Caco-2 (cell line): ENCODE data around the gene TEX11. TPM values are rescaled to one million over a fixed set of nuclear protein-coding genes. Genes with fewer than 3 reads are reported as not detected.
"Not testable (repeated sequence)": the region's sequence is repeated elsewhere in the genome, so short reads cannot be mapped to it uniquely, and the experiment has no call there.

Experiments
- BruUV-seq: library from RNA; stranded (reverse); fragments of 400-500 nt; replicated peaks from 2 replicates; lab custom pipeline; 2021; lab: Mats Ljungman, UMichigan
- CTCF ChIA-PET: fragments of 300-600 bp; sonication (Branson Sonifier 250); formaldehyde crosslinking; loops from one replicate; lab custom pipeline; 2022; ENCODE audit warnings: antibody characterized with exemption; lab: Charles Lee
- POLR2A ChIA-PET: fragments of 300-600 bp; sonication (Branson Sonifier 250); formaldehyde crosslinking; loops from one replicate; lab custom pipeline; 2022; ENCODE audit warnings: antibody characterized with exemption; lab: Charles Lee
- DNase-seq, 2 experiments: peaks; one replicate each; pipeline versions ENCODE4 v3.0.0 to v3.0.0-alpha.2; 2020 to 2022
- H3K27me3 ChIP-seq: replicated peaks from 2 replicates; pipeline ENCODE4 v1.6.0; 2011; ENCODE audit warnings: low read length; ENCODE audit not compliant: control insufficient read depth, insufficient read depth
- H3K36me3 ChIP-seq: 2 replicates; pipeline ENCODE4 v1.5.1; 2011; ENCODE audit warnings: low read length; ENCODE audit not compliant: control insufficient read depth, insufficient read depth
- H3K4me1 ChIP-seq: fragments of 250-450 bp; sonication (Bioruptor Pico); 2 replicates; pipeline ENCODE4 v1.5.1; 2020; ENCODE audit warnings: mild to moderate bottlenecking
- H3K4me3 ChIP-seq: 2 replicates; pipeline ENCODE4 v1.5.1; 2011; ENCODE audit warnings: low read depth, mild to moderate bottlenecking, control low read depth, low read length
- H3K9me3 ChIP-seq: fragments of 250-450 bp; sonication (Bioruptor Pico); 2 replicates; pipeline ENCODE4 v1.5.1; 2020; ENCODE audit warnings: mild to moderate bottlenecking, moderate library complexity
- H3K27ac Mint-ChIP-seq: one replicate; pipeline ENCODE4 v1.8.0; 2022; ENCODE audit warnings: mixed read lengths; ENCODE audit not compliant: unreplicated experiment
- H3K27me3 Mint-ChIP-seq: one replicate; pipeline ENCODE4 v1.8.0; 2022; ENCODE audit warnings: mixed read lengths; ENCODE audit not compliant: insufficient read depth, unreplicated experiment
- H3K36me3 Mint-ChIP-seq: one replicate; pipeline ENCODE4 v1.8.0; 2022; ENCODE audit warnings: mild to moderate bottlenecking, mixed read lengths; ENCODE audit not compliant: insufficient read depth, unreplicated experiment
- H3K4me1 Mint-ChIP-seq: one replicate; pipeline ENCODE4 v1.8.0; 2022; ENCODE audit warnings: low read depth, mixed read lengths; ENCODE audit not compliant: unreplicated experiment
- H3K4me3 Mint-ChIP-seq: one replicate; pipeline ENCODE4 v1.8.0; 2022; ENCODE audit warnings: mild to moderate bottlenecking, moderate library complexity, mixed read lengths; ENCODE audit not compliant: unreplicated experiment
- H3K9me3 Mint-ChIP-seq: one replicate; pipeline ENCODE4 v1.8.0; 2022; ENCODE audit warnings: mixed read lengths; ENCODE audit not compliant: unreplicated experiment
- intact Hi-C: fragments of 100-400 bp; cut with micrococcal nuclease; formaldehyde crosslinking; loops from one replicate; pipeline ENCODE4 v1.10.0; 2022; ENCODE audit not compliant: unreplicated experiment
- total RNA-seq: library from RNA; stranded (reverse); gene quantifications from 2 replicates; pipeline ENCODE4 v1.2.3, GENCODE V29; 2022
- TF ChIP-seq, protein P1 (sequence below), 2 experiments: fragments of 200-600 bp in 1 of 2; IDR thresholded peaks; 1 replicate in 1 of 2; 2 replicates in 1 of 2; pipeline versions ENCODE4 v1.5.1 to v1.8.0; 2011 to 2022; ENCODE audit warnings: antibody characterized with exemption in 1 of 2, control low read depth in 1 of 2, inconsistent platforms in 1 of 2, low read depth in 1 of 2, low read length in 1 of 2, mild to moderate bottlenecking in 1 of 2, moderate library complexity in 1 of 2; ENCODE audit not compliant: insufficient read depth in 1 of 2, severe bottlenecking in 1 of 2, unreplicated experiment in 1 of 2

The TEX11 gene
- total RNA-seq, 1 experiment from 2014 or later: 0.23 TPM

GRCh38 chrX:70656304-70656703, 252.2 kb downstream of the TEX11 start:
- Mint-ChIP-seq H3K27me3 (peaks cover 3% of the 10 kb centered on the region), H3K27ac (no peak overlapping the region), H3K36me3 (no peaks in the 10 kb centered on the region), H3K9me3 (no peaks in the 10 kb centered on the region), H3K4me1 (no peaks in the 10 kb centered on the region), H3K4me3 (no peak overlapping the region)
- Histone ChIP-seq H3K27me3 (no peaks in the 10 kb centered on the region), H3K4me1 (no peaks in the 10 kb centered on the region), H3K9me3 (no peaks in the 10 kb centered on the region), H3K36me3 (no peaks in the 10 kb centered on the region), H3K4me3 (no peak overlapping the region)
- no peak for DNase-seq
- BruUV-seq: no TSS peak
- ChIA-PET CTCF (no interaction called here), POLR2A (no interaction called here)
- intact Hi-C loops: no loop called here
- TF ChIP-seq, protein P1, sequence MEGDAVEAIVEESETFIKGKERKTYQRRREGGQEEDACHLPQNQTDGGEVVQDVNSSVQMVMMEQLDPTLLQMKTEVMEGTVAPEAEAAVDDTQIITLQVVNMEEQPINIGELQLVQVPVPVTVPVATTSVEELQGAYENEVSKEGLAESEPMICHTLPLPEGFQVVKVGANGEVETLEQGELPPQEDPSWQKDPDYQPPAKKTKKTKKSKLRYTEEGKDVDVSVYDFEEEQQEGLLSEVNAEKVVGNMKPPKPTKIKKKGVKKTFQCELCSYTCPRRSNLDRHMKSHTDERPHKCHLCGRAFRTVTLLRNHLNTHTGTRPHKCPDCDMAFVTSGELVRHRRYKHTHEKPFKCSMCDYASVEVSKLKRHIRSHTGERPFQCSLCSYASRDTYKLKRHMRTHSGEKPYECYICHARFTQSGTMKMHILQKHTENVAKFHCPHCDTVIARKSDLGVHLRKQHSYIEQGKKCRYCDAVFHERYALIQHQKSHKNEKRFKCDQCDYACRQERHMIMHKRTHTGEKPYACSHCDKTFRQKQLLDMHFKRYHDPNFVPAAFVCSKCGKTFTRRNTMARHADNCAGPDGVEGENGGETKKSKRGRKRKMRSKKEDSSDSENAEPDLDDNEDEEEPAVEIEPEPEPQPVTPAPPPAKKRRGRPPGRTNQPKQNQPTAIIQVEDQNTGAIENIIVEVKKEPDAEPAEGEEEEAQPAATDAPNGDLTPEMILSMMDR (IDR thresholded peaks at IDR 0.05; ENCODE audit: insufficient read depth in 1 of 2, low read depth in 1 of 2, low read length in 1 of 2, severe bottlenecking in 1 of 2, unreplicated experiment in 1 of 2): no peak

DNA sequence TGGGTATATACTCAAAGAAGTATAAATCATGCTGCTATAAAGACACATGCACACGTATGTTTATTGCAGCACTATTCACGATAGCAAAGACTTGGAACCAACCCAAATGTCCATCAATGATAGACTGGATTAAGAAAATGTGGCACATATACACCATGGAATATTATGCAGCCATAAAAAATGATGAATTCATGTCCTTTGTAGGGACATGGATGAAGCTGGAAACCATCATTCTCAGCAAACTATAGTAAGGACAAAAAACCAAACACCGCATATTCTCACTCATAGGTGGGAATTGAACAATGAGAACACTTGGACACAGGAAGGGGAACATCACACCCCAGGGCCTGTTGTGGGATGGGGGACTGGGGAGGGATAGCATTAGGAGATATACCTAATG, 260.6 kb downstream of the TEX11 start:
- H3K27me3 Mint-ChIP-seq, DNase-seq, H3K27ac Mint-ChIP-seq, BruUV-seq, POLR2A ChIA-PET, H3K4me3 ChIP-seq, CTCF ChIA-PET, intact Hi-C loops, H3K4me1 Mint-ChIP-seq, H3K4me1 ChIP-seq, H3K9me3 ChIP-seq, H3K27me3 ChIP-seq, H3K9me3 Mint-ChIP-seq, H3K36me3 Mint-ChIP-seq, H3K36me3 ChIP-seq, H3K4me3 Mint-ChIP-seq: not testable (repeated sequence)

GRCh38 chrX:70636218-70636617, 272.3 kb downstream of the TEX11 start:
- no peaks in the 10 kb centered on the region for H3K36me3 ChIP-seq
- no peaks in the 10 kb centered on the region for H3K4me1 ChIP-seq
- Mint-ChIP-seq H3K27ac (no peak overlapping the region), H3K4me3 (no peak overlapping the region), H3K9me3 (no peaks in the 10 kb centered on the region), H3K36me3 (no peaks in the 10 kb centered on the region), H3K27me3 (no peaks in the 10 kb centered on the region), H3K4me1 (no peaks in the 10 kb centered on the region)
- no peak for DNase-seq
- H3K27me3 ChIP-seq: no peaks in the 10 kb centered on the region
- no peak overlapping the region for H3K4me3 ChIP-seq
- H3K9me3 ChIP-seq: no peaks in the 10 kb centered on the region
- TF ChIP-seq, protein P1 (IDR thresholded peaks at IDR 0.05; ENCODE audit: insufficient read depth in 1 of 2, low read depth in 1 of 2, low read length in 1 of 2, severe bottlenecking in 1 of 2, unreplicated experiment in 1 of 2): no peak
- intact Hi-C loops: no loop called here
- POLR2A ChIA-PET: no interaction called here
- no TSS peak for BruUV-seq
- CTCF ChIA-PET: no interaction called here

GRCh38 chrX:70635669-70636068, 272.8 kb downstream of the TEX11 start:
- H3K4me1 ChIP-seq: no peaks in the 10 kb centered on the region
- BruUV-seq: no TSS peak
- no peaks in the 10 kb centered on the region for H3K4me1 Mint-ChIP-seq
- H3K27ac Mint-ChIP-seq: no peak overlapping the region
- CTCF ChIA-PET: no interaction called here
- no peaks in the 10 kb centered on the region for H3K27me3 ChIP-seq
- no peaks in the 10 kb centered on the region for H3K9me3 ChIP-seq
- no peak for DNase-seq
- H3K4me3 ChIP-seq: no peak overlapping the region
- intact Hi-C loops: no loop called here
- H3K9me3 Mint-ChIP-seq: no peaks in the 10 kb centered on the region
- TF ChIP-seq, protein P1 (IDR thresholded peaks at IDR 0.05; ENCODE audit: insufficient read depth in 1 of 2, low read depth in 1 of 2, low read length in 1 of 2, severe bottlenecking in 1 of 2, unreplicated experiment in 1 of 2): no peak
- no peak overlapping the region for H3K4me3 Mint-ChIP-seq
- no peaks in the 10 kb centered on the region for H3K36me3 ChIP-seq
- H3K27me3 Mint-ChIP-seq: no peaks in the 10 kb centered on the region
- H3K36me3 Mint-ChIP-seq: no peaks in the 10 kb centered on the region
- POLR2A ChIA-PET: no interaction called here
